ENCODE data around the gene PAWR. TPM values are rescaled to one million over a fixed set of nuclear protein-coding genes. Genes with fewer than 3 reads are reported as not detected.

PAWR gene
- total and polyA plus RNA-seq, 10 of the 15 experiments (the other 5 are each of a cell fraction or from before 2014, with no cell fraction given), result 8.1 to 70.6 (median 24.2) TPM

DNA sequence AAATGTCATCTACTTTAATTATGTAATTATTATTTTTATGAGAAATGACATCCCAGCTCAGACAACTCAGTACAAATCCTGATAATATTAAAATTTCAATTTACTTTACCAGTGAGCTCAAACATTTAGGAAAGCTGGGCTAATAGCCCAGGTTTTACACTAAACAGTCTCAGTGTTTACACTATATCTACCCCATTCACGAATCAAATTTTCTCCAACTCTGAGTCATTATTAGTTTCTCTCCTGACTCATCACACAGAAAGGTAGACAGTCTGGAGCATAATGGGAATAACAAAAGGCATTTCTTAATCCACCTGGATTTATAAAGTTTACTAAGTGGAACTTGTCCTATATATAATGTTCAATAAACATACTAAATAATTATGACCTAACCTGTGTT is 5.7 kb downstream of the PAWR start:
- Histone ChIP-seq H3K4me3 (no peak overlapping the region), H3K4me1 (ENCODE audit: control insufficient read depth, insufficient read depth, low read length) (peaks cover 5% of the 10 kb centered on the region; the same call in 1 of the 2 replicates), H4K20me1 (ENCODE audit: control insufficient read depth, insufficient read depth) (no peaks in the 10 kb centered on the region), H2AFZ (ENCODE audit: control insufficient read depth, low read depth, low read length) (no peak overlapping the region), H3K9me3 (replicated peaks; ENCODE audit: control insufficient read depth, insufficient read depth, low read length) (no peaks in the 10 kb centered on the region), H3K27me3 (replicated peaks in 1 of 2; ENCODE audit: control insufficient read depth in 2 of 2, insufficient read depth in 2 of 2, low read length in 1 of 2) (no peaks in the 10 kb centered on the region), H3K4me2 (ENCODE audit: control insufficient read depth, insufficient read depth) (peak overlapping the region; percentile 4), H3K79me2 (ENCODE audit: control insufficient read depth, insufficient read depth, low read length) (peaks cover 91% of the 10 kb centered on the region), H3K36me3 (ENCODE audit: control insufficient read depth in 2 of 2, insufficient read depth in 2 of 2, low read length in 1 of 2) (no peaks in the 10 kb centered on the region), H3K9ac (ENCODE audit: control insufficient read depth, insufficient read depth, low read length) (no peak overlapping the region), H3K27ac (ENCODE audit: control insufficient read depth, insufficient read depth) (no peak overlapping the region)
- intact Hi-C loops (cut with micrococcal nuclease; ENCODE audit: unreplicated experiment), result loop anchor here (5.0 kb wide), 2 partner anchors 38 to 68 kb away; no protein-coding TSS in a partner anchor
- WGBS (ENCODE audit: insufficient coverage, insufficient replicate concordance, low lambda C conversion rate, missing lambda C conversion rate), result 0% methylated on average over 1 of the region's 1 CpG
- ChIA-PET RAD21 (ENCODE audit: unreplicated experiment) (interaction anchor here (1.1 to 6.9 kb wide), 4 partner anchors 40 to 93 kb away, joined by 3 to 70 read pairs (median 7); no protein-coding TSS in a partner anchor), CTCF (interaction anchor here (0.6 to 1.4 kb wide), 3 partner anchors 8 to 126 kb away, joined by 3 read pairs; no protein-coding TSS in a partner anchor), SMC1A (ENCODE audit: uncharacterized antibody, unreplicated experiment) (interaction anchor here (1.1 to 6.8 kb wide), 6 partner anchors 14 to 74 kb away, joined by 3 to 55 read pairs (median 8); no protein-coding TSS in a partner anchor), POLR2A (interaction anchor here (1.4 to 1.6 kb wide), 2 partner anchors 14 to 69 kb away, joined by 3 to 5 read pairs; no protein-coding TSS in a partner anchor)
- BruUV-seq (replicated peaks), result no TSS peak
- DNase-seq (ENCODE audit: low read depth, low spot score), result no peak
- no peak for ATAC-seq
- FAIRE-seq, result no peak
- in situ Hi-C loops (cut with MboI), result loop anchor here (10.0 kb wide), 1 partner anchor 240 kb away; no protein-coding TSS in a partner anchor
- TF ChIP-seq, protein P1, sequence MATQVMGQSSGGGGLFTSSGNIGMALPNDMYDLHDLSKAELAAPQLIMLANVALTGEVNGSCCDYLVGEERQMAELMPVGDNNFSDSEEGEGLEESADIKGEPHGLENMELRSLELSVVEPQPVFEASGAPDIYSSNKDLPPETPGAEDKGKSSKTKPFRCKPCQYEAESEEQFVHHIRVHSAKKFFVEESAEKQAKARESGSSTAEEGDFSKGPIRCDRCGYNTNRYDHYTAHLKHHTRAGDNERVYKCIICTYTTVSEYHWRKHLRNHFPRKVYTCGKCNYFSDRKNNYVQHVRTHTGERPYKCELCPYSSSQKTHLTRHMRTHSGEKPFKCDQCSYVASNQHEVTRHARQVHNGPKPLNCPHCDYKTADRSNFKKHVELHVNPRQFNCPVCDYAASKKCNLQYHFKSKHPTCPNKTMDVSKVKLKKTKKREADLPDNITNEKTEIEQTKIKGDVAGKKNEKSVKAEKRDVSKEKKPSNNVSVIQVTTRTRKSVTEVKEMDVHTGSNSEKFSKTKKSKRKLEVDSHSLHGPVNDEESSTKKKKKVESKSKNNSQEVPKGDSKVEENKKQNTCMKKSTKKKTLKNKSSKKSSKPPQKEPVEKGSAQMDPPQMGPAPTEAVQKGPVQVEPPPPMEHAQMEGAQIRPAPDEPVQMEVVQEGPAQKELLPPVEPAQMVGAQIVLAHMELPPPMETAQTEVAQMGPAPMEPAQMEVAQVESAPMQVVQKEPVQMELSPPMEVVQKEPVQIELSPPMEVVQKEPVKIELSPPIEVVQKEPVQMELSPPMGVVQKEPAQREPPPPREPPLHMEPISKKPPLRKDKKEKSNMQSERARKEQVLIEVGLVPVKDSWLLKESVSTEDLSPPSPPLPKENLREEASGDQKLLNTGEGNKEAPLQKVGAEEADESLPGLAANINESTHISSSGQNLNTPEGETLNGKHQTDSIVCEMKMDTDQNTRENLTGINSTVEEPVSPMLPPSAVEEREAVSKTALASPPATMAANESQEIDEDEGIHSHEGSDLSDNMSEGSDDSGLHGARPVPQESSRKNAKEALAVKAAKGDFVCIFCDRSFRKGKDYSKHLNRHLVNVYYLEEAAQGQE (IDR thresholded peaks at IDR 0.05; ENCODE audit: low read depth, low read length), result no peak
- TF ChIP-seq WRNIP1 (IDR thresholded peaks at IDR 0.05; ENCODE audit: borderline replicate concordance, low read depth, low read length) (no peak), CBFB (IDR thresholded peaks at IDR 0.05; ENCODE audit: low read depth) (no peak), ATF7 (IDR thresholded peaks at IDR 0.05; ENCODE audit: low read depth) (no peak), FOXM1 (IDR thresholded peaks at IDR 0.05; ENCODE audit: low read depth, low read length) (no peak)
- TF ChIP-seq, protein P2, sequence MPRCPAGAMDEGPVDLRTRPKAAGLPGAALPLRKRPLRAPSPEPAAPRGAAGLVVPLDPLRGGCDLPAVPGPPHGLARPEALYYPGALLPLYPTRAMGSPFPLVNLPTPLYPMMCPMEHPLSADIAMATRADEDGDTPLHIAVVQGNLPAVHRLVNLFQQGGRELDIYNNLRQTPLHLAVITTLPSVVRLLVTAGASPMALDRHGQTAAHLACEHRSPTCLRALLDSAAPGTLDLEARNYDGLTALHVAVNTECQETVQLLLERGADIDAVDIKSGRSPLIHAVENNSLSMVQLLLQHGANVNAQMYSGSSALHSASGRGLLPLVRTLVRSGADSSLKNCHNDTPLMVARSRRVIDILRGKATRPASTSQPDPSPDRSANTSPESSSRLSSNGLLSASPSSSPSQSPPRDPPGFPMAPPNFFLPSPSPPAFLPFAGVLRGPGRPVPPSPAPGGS (IDR thresholded peaks at IDR 0.05; ENCODE audit: borderline replicate concordance, insufficient read depth, low read depth, low read length, poor library complexity, severe bottlenecking), result no peak
- TF ChIP-seq, protein P3, sequence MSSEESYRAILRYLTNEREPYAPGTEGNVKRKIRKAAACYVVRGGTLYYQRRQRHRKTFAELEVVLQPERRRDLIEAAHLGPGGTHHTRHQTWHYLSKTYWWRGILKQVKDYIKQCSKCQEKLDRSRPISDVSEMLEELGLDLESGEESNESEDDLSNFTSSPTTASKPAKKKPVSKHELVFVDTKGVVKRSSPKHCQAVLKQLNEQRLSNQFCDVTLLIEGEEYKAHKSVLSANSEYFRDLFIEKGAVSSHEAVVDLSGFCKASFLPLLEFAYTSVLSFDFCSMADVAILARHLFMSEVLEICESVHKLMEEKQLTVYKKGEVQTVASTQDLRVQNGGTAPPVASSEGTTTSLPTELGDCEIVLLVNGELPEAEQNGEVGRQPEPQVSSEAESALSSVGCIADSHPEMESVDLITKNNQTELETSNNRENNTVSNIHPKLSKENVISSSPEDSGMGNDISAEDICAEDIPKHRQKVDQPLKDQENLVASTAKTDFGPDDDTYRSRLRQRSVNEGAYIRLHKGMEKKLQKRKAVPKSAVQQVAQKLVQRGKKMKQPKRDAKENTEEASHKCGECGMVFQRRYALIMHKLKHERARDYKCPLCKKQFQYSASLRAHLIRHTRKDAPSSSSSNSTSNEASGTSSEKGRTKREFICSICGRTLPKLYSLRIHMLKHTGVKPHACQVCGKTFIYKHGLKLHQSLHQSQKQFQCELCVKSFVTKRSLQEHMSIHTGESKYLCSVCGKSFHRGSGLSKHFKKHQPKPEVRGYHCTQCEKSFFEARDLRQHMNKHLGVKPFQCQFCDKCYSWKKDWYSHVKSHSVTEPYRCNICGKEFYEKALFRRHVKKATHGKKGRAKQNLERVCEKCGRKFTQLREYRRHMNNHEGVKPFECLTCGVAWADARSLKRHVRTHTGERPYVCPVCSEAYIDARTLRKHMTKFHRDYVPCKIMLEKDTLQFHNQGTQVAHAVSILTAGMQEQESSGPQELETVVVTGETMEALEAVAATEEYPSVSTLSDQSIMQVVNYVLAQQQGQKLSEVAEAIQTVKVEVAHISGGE (CRISPR knock-in tag; IDR thresholded peaks at IDR 0.05), result no peak
- TF ChIP-seq, protein P4, sequence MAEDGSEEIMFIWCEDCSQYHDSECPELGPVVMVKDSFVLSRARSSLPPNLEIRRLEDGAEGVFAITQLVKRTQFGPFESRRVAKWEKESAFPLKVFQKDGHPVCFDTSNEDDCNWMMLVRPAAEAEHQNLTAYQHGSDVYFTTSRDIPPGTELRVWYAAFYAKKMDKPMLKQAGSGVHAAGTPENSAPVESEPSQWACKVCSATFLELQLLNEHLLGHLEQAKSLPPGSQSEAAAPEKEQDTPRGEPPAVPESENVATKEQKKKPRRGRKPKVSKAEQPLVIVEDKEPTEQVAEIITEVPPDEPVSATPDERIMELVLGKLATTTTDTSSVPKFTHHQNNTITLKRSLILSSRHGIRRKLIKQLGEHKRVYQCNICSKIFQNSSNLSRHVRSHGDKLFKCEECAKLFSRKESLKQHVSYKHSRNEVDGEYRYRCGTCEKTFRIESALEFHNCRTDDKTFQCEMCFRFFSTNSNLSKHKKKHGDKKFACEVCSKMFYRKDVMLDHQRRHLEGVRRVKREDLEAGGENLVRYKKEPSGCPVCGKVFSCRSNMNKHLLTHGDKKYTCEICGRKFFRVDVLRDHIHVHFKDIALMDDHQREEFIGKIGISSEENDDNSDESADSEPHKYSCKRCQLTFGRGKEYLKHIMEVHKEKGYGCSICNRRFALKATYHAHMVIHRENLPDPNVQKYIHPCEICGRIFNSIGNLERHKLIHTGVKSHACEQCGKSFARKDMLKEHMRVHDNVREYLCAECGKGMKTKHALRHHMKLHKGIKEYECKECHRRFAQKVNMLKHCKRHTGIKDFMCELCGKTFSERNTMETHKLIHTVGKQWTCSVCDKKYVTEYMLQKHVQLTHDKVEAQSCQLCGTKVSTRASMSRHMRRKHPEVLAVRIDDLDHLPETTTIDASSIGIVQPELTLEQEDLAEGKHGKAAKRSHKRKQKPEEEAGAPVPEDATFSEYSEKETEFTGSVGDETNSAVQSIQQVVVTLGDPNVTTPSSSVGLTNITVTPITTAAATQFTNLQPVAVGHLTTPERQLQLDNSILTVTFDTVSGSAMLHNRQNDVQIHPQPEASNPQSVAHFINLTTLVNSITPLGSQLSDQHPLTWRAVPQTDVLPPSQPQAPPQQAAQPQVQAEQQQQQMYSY (CRISPR knock-in tag; IDR thresholded peaks at IDR 0.05), result no peak
- TF ChIP-seq, protein P5, sequence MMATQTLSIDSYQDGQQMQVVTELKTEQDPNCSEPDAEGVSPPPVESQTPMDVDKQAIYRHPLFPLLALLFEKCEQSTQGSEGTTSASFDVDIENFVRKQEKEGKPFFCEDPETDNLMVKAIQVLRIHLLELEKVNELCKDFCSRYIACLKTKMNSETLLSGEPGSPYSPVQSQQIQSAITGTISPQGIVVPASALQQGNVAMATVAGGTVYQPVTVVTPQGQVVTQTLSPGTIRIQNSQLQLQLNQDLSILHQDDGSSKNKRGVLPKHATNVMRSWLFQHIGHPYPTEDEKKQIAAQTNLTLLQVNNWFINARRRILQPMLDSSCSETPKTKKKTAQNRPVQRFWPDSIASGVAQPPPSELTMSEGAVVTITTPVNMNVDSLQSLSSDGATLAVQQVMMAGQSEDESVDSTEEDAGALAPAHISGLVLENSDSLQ (IDR thresholded peaks at IDR 0.05), result no peak
